ENCODE measurements around the gene MRPS11. TPM values are rescaled to one million over a fixed set of nuclear protein-coding genes. Genes with fewer than 3 reads are reported as not detected.
"Not testable (repeated sequence)": the region's sequence is repeated elsewhere in the genome, so short reads cannot be mapped to it uniquely, and the experiment has no call there.

MRPS11 gene
- total and polyA plus RNA-seq, 9 donors = 8.3 to 32.4 (median 21.7) TPM

DNA sequence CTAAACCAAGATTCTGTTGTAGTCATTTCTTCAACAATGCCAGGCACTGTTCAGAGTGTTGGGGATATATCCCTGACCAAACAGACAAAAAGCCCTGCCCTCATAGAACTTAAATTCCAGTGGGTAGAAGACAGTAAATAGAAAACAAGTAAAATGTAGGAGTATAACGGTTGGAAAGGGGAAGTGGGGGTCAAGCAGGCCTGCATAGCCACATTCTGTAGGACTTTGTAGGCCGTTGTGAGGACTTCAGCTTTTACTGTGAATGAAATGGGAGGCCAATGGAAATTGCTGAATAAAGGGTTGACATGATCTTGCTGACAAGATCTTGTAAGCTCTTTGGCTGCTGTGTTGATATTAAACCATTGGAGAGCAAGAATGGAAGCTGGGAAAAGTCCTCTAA, 1.8 kb downstream of the MRPS11 start:
- no peaks in the 10 kb centered on the region for H3K36me3 ChIP-seq
- no peak for TF ChIP-seq POLR2A (IDR thresholded peaks at IDR 0.05)
- TF ChIP-seq, protein P1, sequence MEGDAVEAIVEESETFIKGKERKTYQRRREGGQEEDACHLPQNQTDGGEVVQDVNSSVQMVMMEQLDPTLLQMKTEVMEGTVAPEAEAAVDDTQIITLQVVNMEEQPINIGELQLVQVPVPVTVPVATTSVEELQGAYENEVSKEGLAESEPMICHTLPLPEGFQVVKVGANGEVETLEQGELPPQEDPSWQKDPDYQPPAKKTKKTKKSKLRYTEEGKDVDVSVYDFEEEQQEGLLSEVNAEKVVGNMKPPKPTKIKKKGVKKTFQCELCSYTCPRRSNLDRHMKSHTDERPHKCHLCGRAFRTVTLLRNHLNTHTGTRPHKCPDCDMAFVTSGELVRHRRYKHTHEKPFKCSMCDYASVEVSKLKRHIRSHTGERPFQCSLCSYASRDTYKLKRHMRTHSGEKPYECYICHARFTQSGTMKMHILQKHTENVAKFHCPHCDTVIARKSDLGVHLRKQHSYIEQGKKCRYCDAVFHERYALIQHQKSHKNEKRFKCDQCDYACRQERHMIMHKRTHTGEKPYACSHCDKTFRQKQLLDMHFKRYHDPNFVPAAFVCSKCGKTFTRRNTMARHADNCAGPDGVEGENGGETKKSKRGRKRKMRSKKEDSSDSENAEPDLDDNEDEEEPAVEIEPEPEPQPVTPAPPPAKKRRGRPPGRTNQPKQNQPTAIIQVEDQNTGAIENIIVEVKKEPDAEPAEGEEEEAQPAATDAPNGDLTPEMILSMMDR (IDR thresholded peaks at IDR 0.05) = no peak
- TF ChIP-seq EP300 (IDR thresholded peaks at IDR 0.05) = no peak
- 91 to 98% (median 93%) methylated on average over 2 of the region's 2 CpGs for WGBS, 3 donors
- H3K27ac ChIP-seq = no peak overlapping the region
- no peak overlapping the region for H3K4me3 ChIP-seq
- no peaks in the 10 kb centered on the region for H3K27me3 ChIP-seq
- no peaks in the 10 kb centered on the region for H3K9me3 ChIP-seq
- no peak for DNase-seq
- intact Hi-C loops (cut with DNase I) = no loop called here
- peaks cover 11% of the 10 kb centered on the region for H3K4me1 ChIP-seq (ENCODE audit: insufficient read depth)

DNA sequence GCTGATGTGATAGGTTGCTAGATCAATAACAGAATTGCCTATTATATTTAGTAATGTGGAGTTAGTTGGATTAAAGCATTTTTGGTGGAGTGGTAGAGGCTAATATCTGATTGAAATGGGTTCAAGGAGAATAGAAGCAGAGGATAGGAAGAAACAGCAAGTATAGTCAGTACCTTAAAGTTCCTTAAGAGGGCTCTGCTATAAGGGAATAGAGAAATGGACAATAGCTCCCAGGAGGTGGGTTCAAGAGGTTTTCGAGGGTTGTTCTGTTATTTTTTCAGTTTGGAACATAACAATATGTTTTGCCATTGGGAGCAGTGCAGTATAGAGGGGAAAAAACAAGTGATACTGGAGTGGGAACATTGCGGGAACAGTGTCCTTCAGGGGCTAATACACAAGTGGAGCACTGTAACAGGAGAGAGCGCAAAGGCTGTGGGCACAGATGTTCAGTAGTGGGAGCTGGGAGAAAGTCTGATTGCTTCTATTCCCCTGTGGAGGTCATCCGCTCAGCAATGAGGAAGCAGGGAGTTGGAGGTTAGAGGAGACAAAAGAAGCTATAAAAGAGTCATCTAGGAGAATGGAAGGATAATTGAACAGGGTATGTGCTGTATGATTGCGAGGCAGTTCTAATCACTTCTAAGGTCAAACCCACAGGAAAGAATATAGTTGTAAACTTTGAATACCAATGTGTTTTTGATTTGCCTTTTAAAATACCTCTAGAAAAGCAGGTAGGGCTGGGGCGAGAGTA, 3.3 kb downstream of the MRPS11 start:
- 81 to 84% (median 83%) methylated on average over 6 of the region's 6 CpGs for WGBS, 3 donors
- Histone ChIP-seq H3K27ac (no peak overlapping the region), H3K4me1 (ENCODE audit: insufficient read depth) (peaks cover 10% of the 10 kb centered on the region), H3K9me3 (no peaks in the 10 kb centered on the region), H3K4me3 (no peak overlapping the region), H3K27me3 (no peaks in the 10 kb centered on the region), H3K36me3 (no peaks in the 10 kb centered on the region)
- DNase-seq = no peak
- intact Hi-C loops (cut with DNase I) = loop anchor here in 1 of 4 donors (10.0 kb wide), 1 partner anchor 364 kb away; no protein-coding TSS in a partner anchor
- TF ChIP-seq POLR2A (IDR thresholded peaks at IDR 0.05) (no peak), EP300 (IDR thresholded peaks at IDR 0.05) (no peak)
- TF ChIP-seq, protein P1 (IDR thresholded peaks at IDR 0.05) = no peak

DNA sequence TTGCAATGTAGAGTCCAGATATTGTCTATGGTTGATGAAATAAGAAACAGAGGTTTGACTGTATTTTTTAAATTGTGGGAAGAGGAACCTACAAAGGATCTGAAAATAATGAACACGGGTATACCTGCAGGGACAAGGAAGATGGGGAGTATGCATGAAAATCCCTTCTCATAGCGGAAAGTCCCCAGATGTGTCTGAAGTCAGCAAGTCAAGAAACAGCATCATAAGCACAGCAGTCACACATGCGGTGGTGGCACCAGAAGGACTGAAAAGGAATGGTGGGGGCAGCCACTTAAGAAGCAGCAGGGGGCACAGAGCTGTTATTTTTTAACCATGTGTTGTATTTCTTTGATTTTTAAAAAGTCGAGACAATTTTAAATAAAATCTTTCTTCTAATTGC, 4.7 kb downstream of the MRPS11 start:
- WGBS, 3 donors = 84 to 87% (median 87%) methylated on average over 4 of the region's 4 CpGs
- intact Hi-C loops (cut with DNase I) = loop anchor here in 1 of 4 donors (10.0 kb wide), 1 partner anchor 363 kb away; no protein-coding TSS in a partner anchor
- DNase-seq = no peak

DNA sequence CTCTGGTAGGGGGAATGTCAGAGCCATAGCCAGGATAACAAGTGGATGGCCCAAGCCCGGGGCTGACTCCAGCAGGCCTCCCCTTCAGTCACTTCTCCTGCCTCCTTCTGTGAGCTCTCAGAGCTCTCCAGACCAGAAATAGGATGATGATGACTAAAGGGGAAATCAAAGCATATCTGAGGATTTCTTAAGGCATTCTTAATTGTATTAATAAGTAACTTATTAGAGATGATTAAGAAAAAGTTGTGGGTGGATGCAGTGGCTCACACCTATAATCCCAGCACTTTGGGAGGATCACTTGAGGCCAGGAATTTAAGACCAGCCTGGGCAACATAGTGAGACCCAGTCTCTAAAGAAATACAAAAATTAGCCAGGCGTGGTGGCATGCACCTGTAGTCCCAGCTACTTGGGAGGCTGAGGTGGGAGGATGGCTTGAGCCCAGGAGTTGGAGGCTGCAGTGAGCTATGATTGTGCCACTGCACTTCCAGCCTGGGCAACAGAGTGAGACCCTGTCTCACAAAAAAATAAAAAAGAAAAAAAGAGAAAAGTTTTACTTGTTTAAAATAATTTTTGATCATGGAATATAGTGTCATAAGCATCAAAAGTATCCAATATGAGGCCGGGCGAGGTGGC, 6.3 kb downstream of the MRPS11 start:
- DNase-seq; H3K4me3 ChIP-seq; H3K27ac ChIP-seq; H3K4me1 ChIP-seq (ENCODE audit: insufficient read depth); H3K9me3 ChIP-seq; H3K36me3 ChIP-seq; H3K27me3 ChIP-seq: not testable (repeated sequence)
- 92 to 96% (median 94%) methylated on average over 4 of the region's 4 CpGs for WGBS, 3 donors
- intact Hi-C loops (cut with DNase I) = loop anchor here in 1 of 4 donors (10.0 kb wide), 1 partner anchor 361 kb away; no protein-coding TSS in a partner anchor

More for the DNA sequence above, 4.7 kb downstream of the MRPS11 start:
- no peak overlapping the region for H3K4me3 ChIP-seq
- TF ChIP-seq POLR2A (IDR thresholded peaks at IDR 0.05) (no peak), EP300 (IDR thresholded peaks at IDR 0.05) (no peak)
- TF ChIP-seq, protein P1 (IDR thresholded peaks at IDR 0.05) = no peak
- H3K9me3 ChIP-seq = no peaks in the 10 kb centered on the region
- H3K4me1 ChIP-seq (ENCODE audit: insufficient read depth) = peaks cover 4% of the 10 kb centered on the region
- H3K27ac ChIP-seq = no peak overlapping the region
- H3K36me3 ChIP-seq = no peaks in the 10 kb centered on the region
- no peaks in the 10 kb centered on the region for H3K27me3 ChIP-seq

All from ovary (tissue), 9 donors.